CD14-positive monocyte (primary cell): ENCODE measurements around the gene PTPRN. TPM values are rescaled to one million over a fixed set of nuclear protein-coding genes. Genes with fewer than 3 reads are reported as not detected.

Source experiments
- DNase-seq, 3 donors: peaks; one replicate each; pipeline ENCODE4 v3.0.0-alpha.2; 2011 to 2022
- H2AFZ ChIP-seq: 2 replicates; pipeline ENCODE4 v1.6.0; 2012; ENCODE audit warnings: mild to moderate bottlenecking, low read depth, low read length, inconsistent platforms; ENCODE audit not compliant: insufficient read depth, poor library complexity, severe bottlenecking
- H3K27ac ChIP-seq, 2 donors: 1 replicate in 1 of 2; 2 replicates in 1 of 2; pipeline ENCODE4 v1.5.1; 2012 to 2013; ENCODE audit warnings: low read length in 2 of 2, control low read depth in 1 of 2, inconsistent platforms in 1 of 2, low read depth in 1 of 2, mild to moderate bottlenecking in 1 of 2
- H3K27me3 ChIP-seq, 2 donors: one replicate each; pipeline versions ENCODE4 v1.6.0 to v1.6.1; 2011 to 2013; ENCODE audit warnings: low read length in 2 of 2; ENCODE audit not compliant: control insufficient read depth in 2 of 2, insufficient read depth in 2 of 2
- H3K36me3 ChIP-seq, 2 donors: replicated peaks in 1 of 2; 1 replicate in 1 of 2; 2 replicates in 1 of 2; pipeline versions ENCODE4 v1.5.1 to v1.6.1; 2012 to 2013; ENCODE audit warnings: low read length in 2 of 2, control low read depth in 1 of 2, inconsistent platforms in 1 of 2, mild to moderate bottlenecking in 1 of 2; ENCODE audit not compliant: insufficient read depth in 2 of 2, control insufficient read depth in 1 of 2
- H3K4me1 ChIP-seq, 2 donors: 1 replicate in 1 of 2; 2 replicates in 1 of 2; pipeline versions ENCODE4 v1.5.1 to v1.6.1; 2012 to 2013; ENCODE audit warnings: low read length in 2 of 2, control low read depth in 1 of 2, inconsistent platforms in 1 of 2, mild to moderate bottlenecking in 1 of 2, moderate library complexity in 1 of 2; ENCODE audit not compliant: insufficient read depth in 2 of 2, control insufficient read depth in 1 of 2
- H3K4me2 ChIP-seq: replicated peaks from 2 replicates; pipeline ENCODE3; 2012; ENCODE audit warnings: low read length, moderate library complexity, mild to moderate bottlenecking; ENCODE audit not compliant: poor library complexity, severe bottlenecking; ENCODE audit errors: extremely low read depth
- H3K4me3 ChIP-seq, 3 experiments: fragments of 200-600 bp in 1 of 3; sonication (generic) in 1 of 3; replicated peaks in 1 of 3; 1 replicate in 2 of 3; 2 replicates in 1 of 3; pipeline ENCODE4 v1.5.1; 2011 to 2013; ENCODE audit warnings: low read length in 3 of 3, mild to moderate bottlenecking in 3 of 3, control low read depth in 2 of 3, low read depth in 2 of 3, inconsistent platforms in 1 of 3, moderate library complexity in 1 of 3
- H3K79me2 ChIP-seq: 2 replicates; pipeline ENCODE4 v1.6.0; 2012; ENCODE audit warnings: mild to moderate bottlenecking, control low read depth, inconsistent platforms, low read length, moderate library complexity; ENCODE audit not compliant: insufficient read depth
- H3K9ac ChIP-seq: 2 replicates; pipeline ENCODE4 v1.6.0; 2017; ENCODE audit warnings: low read length, mild to moderate bottlenecking; ENCODE audit not compliant: insufficient read depth, poor library complexity, severe bottlenecking
- H3K9me3 ChIP-seq, 2 donors: replicated peaks in 1 of 2; 1 replicate in 1 of 2; 2 replicates in 1 of 2; pipeline versions ENCODE4 v1.5.1 to v1.6.1; 2012 to 2013; ENCODE audit warnings: low read length in 2 of 2, control low read depth in 1 of 2; ENCODE audit not compliant: control insufficient read depth in 1 of 2, insufficient read depth in 1 of 2
- H4K20me1 ChIP-seq: 2 replicates; pipeline ENCODE4 v1.6.0; 2012; ENCODE audit warnings: mild to moderate bottlenecking, low read length, control low read depth, moderate library complexity; ENCODE audit not compliant: insufficient read depth
- H3K27ac Mint-ChIP-seq, 7 donors: one replicate each; pipeline ENCODE4 v1.8.0; 2020; ENCODE audit warnings: mild to moderate bottlenecking in 7 of 7, mixed read lengths in 7 of 7, moderate library complexity in 6 of 7, inconsistent platforms in 2 of 7
- H3K27me3 Mint-ChIP-seq, 3 donors: one replicate each; pipeline ENCODE4 v1.8.0; 2021 to 2022; ENCODE audit warnings: low read depth in 3 of 3, mild to moderate bottlenecking in 3 of 3, mixed read lengths in 3 of 3, moderate library complexity in 3 of 3, inconsistent platforms in 1 of 3
- H3K36me3 Mint-ChIP-seq, 2 donors: one replicate each; pipeline ENCODE4 v1.8.0; 2020; ENCODE audit warnings: mixed read lengths in 2 of 2, inconsistent platforms in 1 of 2, mild to moderate bottlenecking in 1 of 2
- H3K4me1 Mint-ChIP-seq: one replicate; pipeline ENCODE4 v1.8.0; 2020; ENCODE audit warnings: mild to moderate bottlenecking, mixed read lengths
- H3K4me3 Mint-ChIP-seq, 2 donors: one replicate each; pipeline ENCODE4 v1.8.0; 2020; ENCODE audit warnings: mild to moderate bottlenecking in 2 of 2, mixed read lengths in 2 of 2, moderate library complexity in 1 of 2
- H3K9me3 Mint-ChIP-seq, 7 donors: one replicate each; pipeline ENCODE4 v1.8.0; 2020 to 2022; ENCODE audit warnings: mixed read lengths in 7 of 7, mild to moderate bottlenecking in 6 of 7, moderate library complexity in 6 of 7, inconsistent platforms in 2 of 7
- WGBS: methylation state at CpG from one replicate; pipeline ENCODE4 v1.1.5; 2013; ENCODE audit warnings: missing lambda C conversion rate; ENCODE audit not compliant: insufficient coverage; 5-methylcytosine and 5-hydroxymethylcytosine counted together
- intact Hi-C, 2 donors: fragments of 100-400 bp; cut with micrococcal nuclease; formaldehyde crosslinking; loops; one replicate each; pipeline versions ENCODE4 v1.15.0 to v1.15.1; 2023
- polyA plus RNA-seq, 3 donors: library from polyadenylated mRNA; depleted of rRNA in 1 of 3; unstranded in 2 of 3; stranded (reverse) in 1 of 3; fragments of 300-500 nt in 2 of 3; fragments of >200 nt in 1 of 3; fragmentation: Illumina TruSeq in 2 of 3; gene quantifications; 1 replicate in 2 of 3; 2 replicates in 1 of 3; pipeline ENCODE4 v1.2.3, GENCODE V29; 2012 to 2021
- TF ChIP-seq, protein P1 (sequence below): fragments of 200-600 bp; IDR thresholded peaks from one replicate; pipeline ENCODE4 v1.8.0; 2022; ENCODE audit warnings: antibody characterized with exemption, mild to moderate bottlenecking

Gene PTPRN
- polyA plus RNA-seq, 3 donors = not detected

DNA sequence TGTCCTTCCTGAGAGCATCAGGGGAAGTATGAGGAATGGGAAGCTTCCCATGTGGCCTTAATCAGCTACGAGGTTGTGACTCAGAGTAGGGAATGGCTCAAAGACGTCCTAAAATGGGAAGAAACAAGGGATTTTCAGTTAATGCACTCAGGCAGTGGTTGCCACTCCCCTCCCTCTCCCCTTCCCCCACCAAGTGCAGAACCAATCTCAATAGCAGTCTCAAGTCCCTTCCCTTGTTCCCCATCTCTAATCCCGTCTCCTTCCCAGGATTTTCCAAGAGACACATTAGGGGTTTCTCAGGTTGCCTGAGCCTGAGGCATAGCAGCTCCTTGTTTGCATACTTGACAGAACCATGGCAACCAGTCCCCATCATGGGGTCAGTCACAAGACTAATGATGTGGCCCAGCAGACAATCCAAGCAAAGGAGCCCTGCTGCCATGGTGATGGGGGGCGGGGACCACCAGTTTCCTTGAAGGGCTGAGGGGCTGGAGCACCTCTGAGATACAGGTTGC lies 41.6 kb upstream of the PTPRN start:
- Histone ChIP-seq H3K9ac (no peak overlapping the region), H3K27me3 (peaks cover 7 to 25% of the 10 kb centered on the region in 2 donors), H3K4me1 (peaks cover 0 to 3% of the 10 kb centered on the region in 2 donors), H3K4me2 (no peak overlapping the region), H4K20me1 (no peaks in the 10 kb centered on the region), H3K36me3 (no peaks in the 10 kb centered on the region), H2AFZ (no peak overlapping the region), H3K4me3 (no peak overlapping the region), H3K27ac (no peak overlapping the region), H3K79me2 (no peaks in the 10 kb centered on the region), H3K9me3 (no peaks in the 10 kb centered on the region)
- TF ChIP-seq, protein P1, sequence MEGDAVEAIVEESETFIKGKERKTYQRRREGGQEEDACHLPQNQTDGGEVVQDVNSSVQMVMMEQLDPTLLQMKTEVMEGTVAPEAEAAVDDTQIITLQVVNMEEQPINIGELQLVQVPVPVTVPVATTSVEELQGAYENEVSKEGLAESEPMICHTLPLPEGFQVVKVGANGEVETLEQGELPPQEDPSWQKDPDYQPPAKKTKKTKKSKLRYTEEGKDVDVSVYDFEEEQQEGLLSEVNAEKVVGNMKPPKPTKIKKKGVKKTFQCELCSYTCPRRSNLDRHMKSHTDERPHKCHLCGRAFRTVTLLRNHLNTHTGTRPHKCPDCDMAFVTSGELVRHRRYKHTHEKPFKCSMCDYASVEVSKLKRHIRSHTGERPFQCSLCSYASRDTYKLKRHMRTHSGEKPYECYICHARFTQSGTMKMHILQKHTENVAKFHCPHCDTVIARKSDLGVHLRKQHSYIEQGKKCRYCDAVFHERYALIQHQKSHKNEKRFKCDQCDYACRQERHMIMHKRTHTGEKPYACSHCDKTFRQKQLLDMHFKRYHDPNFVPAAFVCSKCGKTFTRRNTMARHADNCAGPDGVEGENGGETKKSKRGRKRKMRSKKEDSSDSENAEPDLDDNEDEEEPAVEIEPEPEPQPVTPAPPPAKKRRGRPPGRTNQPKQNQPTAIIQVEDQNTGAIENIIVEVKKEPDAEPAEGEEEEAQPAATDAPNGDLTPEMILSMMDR = no peak
- Mint-ChIP-seq H3K27ac (no peak overlapping the region), H3K4me3 (peak overlapping the region in 1 of 2 donors; percentile 15), H3K4me1 (peaks cover 12% of the 10 kb centered on the region), H3K27me3 (peaks cover 21 to 45% (median 36%) of the 10 kb centered on the region in 3 donors), H3K9me3 (peaks cover 0 to 4% (median 0%) of the 10 kb centered on the region in 7 donors), H3K36me3 (no peaks in the 10 kb centered on the region)
- DNase-seq = peak in 1 of 3 donors; percentile 11
- 100% methylated on average over 2 of the region's 4 CpGs for WGBS
- intact Hi-C loops = no loop called here

- Histone ChIP-seq H3K4me3 (no peak overlapping the region), H3K4me1 (peaks cover 4 to 7% of the 10 kb centered on the region in 2 donors), H3K9ac (no peak overlapping the region), H3K9me3 (no peaks in the 10 kb centered on the region), H4K20me1 (no peaks in the 10 kb centered on the region), H3K27me3 (peaks cover 9 to 27% of the 10 kb centered on the region in 2 donors), H3K27ac (no peak overlapping the region), H3K36me3 (no peaks in the 10 kb centered on the region), H2AFZ (no peak overlapping the region), H3K4me2 (no peak overlapping the region), H3K79me2 (no peaks in the 10 kb centered on the region)
- Mint-ChIP-seq H3K27ac (no peak overlapping the region), H3K36me3 (no peaks in the 10 kb centered on the region), H3K27me3 (peaks cover 21 to 49% (median 40%) of the 10 kb centered on the region in 3 donors), H3K9me3 (peaks cover 0 to 3% (median 0%) of the 10 kb centered on the region in 7 donors), H3K4me1 (peaks cover 13% of the 10 kb centered on the region), H3K4me3 (peak overlapping the region in 1 of 2 donors; percentile 15)
- DNase-seq = no peak
- TF ChIP-seq, protein P1 = no peak
- intact Hi-C loops = no loop called here
- 91% methylated on average over 3 of the region's 3 CpGs for WGBS
These were observed 41.0 kb upstream of the PTPRN start for GRCh38 chr2:219350215-219350614.
